HG02610 (cell line): Measurements from ENCODE around the gene EFL1.
"Not testable (repeated sequence)": the region's sequence is repeated elsewhere in the genome, so short reads cannot be mapped to it uniquely, and the experiment has no call there.

ENCODE experiments used
- ATAC-seq: cut with Tn5 transposase; IDR thresholded peaks from one replicate; pipeline ENCODE4 v1.9.1; 2021; ENCODE audit warnings: mild to moderate bottlenecking, moderate library complexity; ENCODE audit not compliant: unreplicated experiment

EFL1 gene

DNA sequence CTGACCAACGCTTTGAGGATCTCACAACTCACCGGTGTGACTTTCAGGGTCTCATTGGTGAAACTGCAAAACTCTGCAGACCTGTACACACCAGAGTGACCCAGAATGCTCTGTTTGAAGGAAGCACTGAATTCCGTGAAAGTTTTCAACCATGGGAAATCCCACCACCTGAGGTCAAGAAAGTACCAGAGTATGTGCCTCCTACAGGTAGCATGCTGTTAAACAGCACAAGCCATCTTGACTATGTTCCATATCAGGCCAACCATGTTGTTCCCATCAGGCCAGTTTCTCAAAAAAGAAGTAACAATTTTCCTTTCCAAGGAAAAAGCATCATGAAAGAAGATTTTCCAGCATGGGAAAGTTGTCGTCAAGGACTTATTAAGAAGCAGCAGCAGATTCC lies 19.9 kb upstream of the EFL1 start:
- not testable (repeated sequence) for ATAC-seq

GRCh38 chr15:82281276-82281675 lies 18.7 kb upstream of the EFL1 start:
- ATAC-seq: not testable (repeated sequence)

- ATAC-seq: no peak
Measured at GRCh38 chr15:82275410-82275809, 12.9 kb upstream of the EFL1 start.

DNA sequence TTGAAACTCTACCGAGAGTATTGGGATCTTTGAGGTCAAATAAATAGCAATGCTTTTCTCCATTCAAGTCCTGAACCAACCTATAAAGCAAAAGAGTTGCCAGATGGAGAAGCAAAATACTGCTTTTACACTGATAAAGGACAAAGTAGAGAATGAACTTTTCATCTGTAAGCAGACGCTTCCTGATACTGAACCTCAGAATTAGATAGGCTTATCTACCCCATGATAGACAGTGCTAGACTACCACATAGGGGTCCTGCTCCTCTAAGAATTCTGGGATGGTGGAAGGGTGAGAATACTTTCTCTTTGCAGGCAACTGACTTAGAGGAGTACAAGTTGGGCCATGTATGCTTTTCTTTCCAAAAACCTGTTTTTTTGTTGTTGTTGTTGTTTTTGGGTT lies 9.6 kb upstream of the EFL1 start:
- no peak for ATAC-seq

- ATAC-seq: not testable (repeated sequence)
Measured at GRCh38 chr15:82268454-82268853, 5.9 kb upstream of the EFL1 start.

GRCh38 chr15:82267137-82267536 lies 4.6 kb upstream of the EFL1 start:
- not testable (repeated sequence) for ATAC-seq

GRCh38 chr15:82263350-82263749 lies 816 bp upstream of the EFL1 start:
- ATAC-seq: no peak

DNA sequence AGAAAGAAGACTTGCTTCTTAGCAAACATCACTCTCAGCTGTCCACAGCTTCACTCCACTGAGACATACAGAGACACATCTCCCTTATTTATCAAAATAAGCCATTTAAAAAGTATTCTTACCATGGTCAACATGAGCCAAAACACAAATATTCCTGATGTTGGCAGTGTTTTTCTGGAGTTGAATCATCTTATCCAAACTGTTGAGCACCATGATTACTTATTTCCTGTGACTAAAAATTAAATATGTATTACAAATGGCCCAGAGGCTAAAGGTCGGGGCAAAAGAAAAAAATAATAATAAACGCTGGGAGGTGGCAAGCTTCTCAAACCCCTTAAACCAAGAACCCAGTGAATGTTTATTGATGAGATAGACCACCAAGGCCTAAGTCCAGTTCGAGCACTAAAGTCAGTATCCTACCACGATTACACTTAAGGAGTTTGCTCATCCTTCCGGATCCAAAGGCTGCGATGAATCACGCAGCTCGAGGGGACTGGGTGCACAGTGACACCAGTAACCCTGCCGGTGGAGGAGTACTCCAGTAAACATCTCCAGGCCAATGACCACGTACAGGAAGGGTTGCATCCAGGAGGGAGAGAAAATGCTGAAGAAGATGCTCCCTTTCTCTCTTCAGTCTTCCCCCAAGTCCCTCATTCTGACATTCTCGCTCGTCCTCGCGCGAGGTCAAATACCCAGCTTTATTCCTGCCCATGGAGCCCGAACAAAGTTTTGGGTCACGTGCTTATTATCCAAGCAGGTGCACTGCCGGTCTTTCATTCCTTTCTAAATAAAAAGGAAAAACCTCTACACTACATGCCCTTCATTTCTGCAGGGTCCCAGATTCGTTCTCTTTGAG lies 740 bp downstream of the EFL1 start:
- ATAC-seq: peak; percentile 30

- ATAC-seq: not testable (repeated sequence)
Measured at GRCh38 chr15:82248261-82248660, 14.3 kb downstream of the EFL1 start.

DNA sequence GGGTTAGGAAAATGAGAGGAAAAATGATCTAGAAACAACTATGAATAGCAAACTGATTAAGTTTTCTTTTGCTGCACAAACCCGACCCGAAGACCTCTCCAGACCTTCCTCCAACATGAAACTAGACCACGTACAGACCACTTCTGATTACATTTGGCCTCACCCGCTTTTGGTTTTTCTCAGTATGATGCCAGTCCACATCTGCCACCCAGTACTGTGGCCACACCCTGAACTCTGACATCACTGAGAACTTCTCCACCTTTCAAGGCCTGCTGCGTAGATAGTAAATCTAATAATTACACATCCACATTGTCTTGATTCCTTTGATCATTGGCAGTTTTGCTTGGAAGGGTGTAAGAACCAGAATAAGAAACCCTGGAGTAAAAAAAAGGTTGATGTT lies 16.6 kb downstream of the EFL1 start:
- ATAC-seq: not testable (repeated sequence)

- ATAC-seq: not testable (repeated sequence)
Measured at GRCh38 chr15:82243644-82244043, 18.9 kb downstream of the EFL1 start.

GRCh38 chr15:82241836-82242499 lies 20.6 kb downstream of the EFL1 start:
- ATAC-seq: not testable (repeated sequence)

- ATAC-seq: no peak
Measured at GRCh38 chr15:82239685-82240391, 22.7 kb downstream of the EFL1 start.

GRCh38 chr15:82237944-82238534 lies 24.5 kb downstream of the EFL1 start:
- ATAC-seq: not testable (repeated sequence)

- no peak for ATAC-seq
Measured at GRCh38 chr15:82231842-82232241, 30.7 kb downstream of the EFL1 start.

GRCh38 chr15:82231233-82231632 lies 31.3 kb downstream of the EFL1 start:
- no peak for ATAC-seq

- no peak for ATAC-seq
Measured at GRCh38 chr15:82228750-82229149, 33.8 kb downstream of the EFL1 start.

GRCh38 chr15:82221535-82221934 lies 41.0 kb downstream of the EFL1 start:
- not testable (repeated sequence) for ATAC-seq

DNA sequence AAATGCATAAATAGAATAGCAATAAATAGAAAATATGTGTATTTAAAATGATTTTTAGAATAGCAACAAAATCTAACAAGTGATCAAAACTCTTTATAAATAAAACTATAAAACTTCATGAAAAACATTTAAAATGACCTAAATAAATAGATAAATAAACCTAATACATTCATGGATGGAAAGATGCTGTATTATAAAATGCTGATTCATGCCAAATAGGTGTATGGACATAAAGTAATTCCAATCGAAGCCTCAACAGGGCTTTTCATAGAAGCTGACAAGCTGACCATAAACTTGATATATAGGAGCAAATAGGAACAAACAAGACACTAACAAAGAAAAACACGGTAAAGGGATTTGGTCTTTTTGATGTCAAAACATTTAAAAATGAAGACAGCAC lies 46.4 kb downstream of the EFL1 start:
- not testable (repeated sequence) for ATAC-seq

- not testable (repeated sequence) for ATAC-seq
Measured at GRCh38 chr15:82212201-82212600, 50.3 kb downstream of the EFL1 start.

DNA sequence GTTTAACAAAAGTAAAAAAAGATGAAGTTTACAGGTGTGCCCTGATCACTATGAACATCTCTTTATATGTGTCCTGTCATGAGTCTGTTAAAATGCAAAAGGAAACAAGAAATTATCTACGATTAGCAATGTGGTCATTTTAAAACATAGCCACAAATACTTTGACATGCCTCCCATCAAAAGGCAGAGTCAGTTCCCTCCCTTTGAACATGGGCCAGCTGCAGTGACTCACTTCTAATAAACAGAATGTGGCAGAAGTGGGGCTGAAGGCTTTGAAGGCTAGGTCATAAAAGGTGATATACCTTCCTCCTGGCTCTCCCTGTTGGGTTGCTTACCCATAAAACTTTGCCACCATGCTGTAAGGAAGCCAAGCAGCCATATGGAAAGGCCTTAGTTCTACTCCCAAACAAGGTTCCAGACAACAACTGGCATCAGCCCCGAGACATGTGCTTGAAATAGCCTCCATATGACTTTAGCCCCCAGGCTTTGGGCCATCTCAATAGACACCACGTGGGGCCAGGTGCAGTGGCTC lies 52.4 kb downstream of the EFL1 start:
- not testable (repeated sequence) for ATAC-seq
